ENCODE results near the gene ZNRF3. TPM values are rescaled to one million over a fixed set of nuclear protein-coding genes. Genes with fewer than 3 reads are reported as not detected.

Gene ZNRF3
- total RNA-seq, 4 donors from 2014 or later: 1.7 to 8.1 (median 4.8) TPM

- no peak for TF ChIP-seq CTCF (IDR thresholded peaks at IDR 0.05; ENCODE audit: low read depth)
Observed at GRCh38 chr22:28967163-28967665, 83.8 kb downstream of the ZNRF3 start.

GRCh38 chr22:28967969-28968368 lies 84.6 kb downstream of the ZNRF3 start:
- TF ChIP-seq CTCF (IDR thresholded peaks at IDR 0.05; ENCODE audit: low read depth): no peak

GRCh38 chr22:28969401-28970168 lies 86.2 kb downstream of the ZNRF3 start:
- TF ChIP-seq CTCF (IDR thresholded peaks at IDR 0.05; ENCODE audit: low read depth): no peak

- TF ChIP-seq CTCF (IDR thresholded peaks at IDR 0.05; ENCODE audit: low read depth): no peak
Observed at GRCh38 chr22:28973352-28973751, 90.0 kb downstream of the ZNRF3 start.

GRCh38 chr22:28977060-28977459 lies 93.7 kb downstream of the ZNRF3 start:
- TF ChIP-seq CTCF (IDR thresholded peaks at IDR 0.05; ENCODE audit: low read depth): no peak

GRCh38 chr22:28977481-28977971 lies 94.2 kb downstream of the ZNRF3 start:
- no peak for TF ChIP-seq CTCF (IDR thresholded peaks at IDR 0.05; ENCODE audit: low read depth)

GRCh38 chr22:28978158-28978557 lies 94.8 kb downstream of the ZNRF3 start:
- TF ChIP-seq CTCF (IDR thresholded peaks at IDR 0.05; ENCODE audit: low read depth): no peak
